ENCODE measurements around the gene PRPF8.

PRPF8 gene

DNA sequence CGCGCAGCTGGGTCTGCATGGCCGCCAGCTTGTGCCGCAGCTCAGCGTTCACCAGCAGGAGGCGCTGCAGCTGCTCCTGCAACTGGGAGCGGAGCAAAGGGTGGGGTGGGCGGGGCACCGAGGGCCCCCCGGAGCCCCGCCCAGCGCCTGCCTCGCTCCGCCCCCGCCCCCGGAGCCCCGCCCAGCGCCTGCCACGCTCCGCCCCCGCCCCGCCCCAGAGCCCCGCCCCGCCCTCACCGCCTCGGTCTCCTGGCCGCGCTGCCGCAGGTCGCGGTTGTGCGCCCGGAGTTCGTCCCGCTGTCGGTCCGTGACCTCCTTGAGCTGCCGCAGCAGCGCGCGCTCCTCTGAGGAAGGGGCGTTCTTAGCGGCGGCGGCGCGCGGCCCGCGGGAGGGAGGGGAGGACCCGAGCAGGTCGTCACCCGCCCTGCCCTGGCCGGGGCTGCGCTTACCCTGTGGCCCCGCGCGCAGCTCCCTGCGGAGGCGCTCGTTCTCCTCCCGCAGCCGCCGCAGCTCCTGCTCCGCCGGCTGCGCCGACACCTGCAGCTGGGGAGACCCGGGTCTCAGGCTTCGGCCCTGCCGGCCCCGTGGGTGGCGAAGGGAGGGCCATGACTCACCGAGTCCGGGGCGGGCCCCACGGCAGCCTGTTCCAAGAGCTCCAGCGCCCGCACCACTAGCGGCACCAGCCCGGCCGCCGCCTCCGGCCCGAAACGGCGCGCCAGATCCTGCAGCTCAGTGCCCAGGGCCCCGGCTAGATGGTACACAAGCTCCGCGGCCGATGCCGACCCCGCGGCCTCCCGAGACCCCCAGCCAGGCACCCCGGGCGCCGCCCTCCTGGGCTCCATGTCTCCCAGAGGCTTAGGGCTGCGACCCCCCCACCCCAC, 35.5 kb downstream of the PRPF8 start:
- H3K9ac ChIP-seq (ENCODE audit: low read depth, low read length, poor library complexity, severe bottlenecking) = no peak overlapping the region
- H4K20me1 ChIP-seq (ENCODE audit: insufficient read depth, low read length, poor library complexity, severe bottlenecking) = peaks cover 5% of the 10 kb centered on the region
- no peak overlapping the region for H3K4me3 ChIP-seq (ENCODE audit: low read length, poor library complexity, severe bottlenecking)
- no peaks in the 10 kb centered on the region; the same call in 1 of the 2 replicates for H3F3A ChIP-seq (ENCODE audit: low read depth)
- no peak overlapping the region for H3K4me2 ChIP-seq (ENCODE audit: low read depth, low read length, poor library complexity, severe bottlenecking)
- peaks cover 13% of the 10 kb centered on the region for H3K79me2 ChIP-seq (ENCODE audit: insufficient read depth, low read length)
- peaks cover 43% of the 10 kb centered on the region; the same call in 1 of the 2 replicates for H3K36me3 ChIP-seq (ENCODE audit: insufficient read depth, low read length)
- TF ChIP-seq CTCF (conservative IDR thresholded peaks at IDR 0.05; ENCODE audit: low read length) (peak; percentile 55; the same call in 1 of the 2 replicates), EZH2phosphoT487 (IDR thresholded peaks at IDR 0.05; ENCODE audit: borderline replicate concordance) (no peak)
- H3K9me3 ChIP-seq (ENCODE audit: insufficient read depth, low read depth, low read length) = no peaks in the 10 kb centered on the region
- no peaks in the 10 kb centered on the region for H3K9me2 ChIP-seq (replicated peaks; ENCODE audit: low read depth, low read length)
- peaks cover 23% of the 10 kb centered on the region for H3K4me1 ChIP-seq (ENCODE audit: insufficient read depth, low read length, poor library complexity, severe bottlenecking)
- no peak overlapping the region for H2AFZ ChIP-seq (ENCODE audit: low read length)
- H3K27me3 ChIP-seq (ENCODE audit: insufficient read depth, low read length, poor library complexity, severe bottlenecking) = no peaks in the 10 kb centered on the region

DNA sequence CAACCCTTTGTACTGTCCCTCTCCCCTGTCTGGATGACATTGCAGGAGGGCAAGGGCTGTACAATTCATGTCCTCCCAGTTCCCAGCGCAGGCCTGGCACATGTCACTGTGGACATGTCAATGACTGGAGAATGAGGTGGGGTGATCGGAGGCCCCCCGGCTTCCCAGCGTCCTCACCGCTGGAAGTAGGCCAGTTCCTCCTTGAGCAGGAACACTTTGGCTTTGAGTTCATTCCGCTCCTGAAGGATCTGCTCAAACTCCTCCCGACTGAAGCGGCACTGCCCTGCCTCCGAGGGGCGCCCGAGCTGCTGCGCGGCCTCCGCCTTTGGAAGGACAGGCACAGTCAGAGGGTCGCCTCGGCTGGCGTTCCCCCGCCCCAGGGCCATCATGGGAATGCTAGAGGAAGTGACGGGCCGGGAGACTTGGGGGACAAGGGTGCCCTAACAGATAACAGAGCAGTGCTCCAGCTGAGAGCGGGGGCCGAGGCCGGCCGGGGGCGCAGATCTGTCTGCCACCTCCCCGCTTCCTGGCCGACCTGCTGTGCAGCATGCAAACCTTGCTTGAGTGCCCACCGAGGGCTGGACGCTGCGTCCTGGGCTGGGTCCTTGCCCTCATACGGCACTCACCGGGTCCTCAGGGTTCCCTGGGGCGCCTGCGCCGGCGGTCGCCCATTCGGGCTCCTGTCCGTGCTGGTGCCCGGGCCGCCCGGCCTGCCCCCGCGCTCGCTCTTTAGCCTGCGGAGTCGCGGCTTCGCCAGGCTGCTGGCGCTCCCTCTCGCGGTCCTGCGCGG, 36.3 kb downstream of the PRPF8 start:
- Histone ChIP-seq H3K36me3 (ENCODE audit: insufficient read depth, low read length) (peaks cover 35% of the 10 kb centered on the region; the same call in 1 of the 2 replicates), H3K4me2 (ENCODE audit: low read depth, low read length, poor library complexity, severe bottlenecking) (peak overlapping the region; percentile 54), H2AFZ (ENCODE audit: low read length) (no peak overlapping the region), H3K9me3 (ENCODE audit: insufficient read depth, low read depth, low read length) (no peaks in the 10 kb centered on the region), H3K9me2 (replicated peaks; ENCODE audit: low read depth, low read length) (no peaks in the 10 kb centered on the region), H3K4me3 (ENCODE audit: low read length, poor library complexity, severe bottlenecking) (peak overlapping the region; percentile 29), H3K9ac (ENCODE audit: low read depth, low read length, poor library complexity, severe bottlenecking) (peak overlapping the region; percentile 47), H4K20me1 (ENCODE audit: insufficient read depth, low read length, poor library complexity, severe bottlenecking) (peaks cover 8% of the 10 kb centered on the region), H3K27me3 (ENCODE audit: insufficient read depth, low read length, poor library complexity, severe bottlenecking) (no peaks in the 10 kb centered on the region), H3F3A (ENCODE audit: low read depth) (no peaks in the 10 kb centered on the region; the same call in 1 of the 2 replicates), H3K79me2 (ENCODE audit: insufficient read depth, low read length) (peaks cover 21% of the 10 kb centered on the region), H3K4me1 (ENCODE audit: insufficient read depth, low read length, poor library complexity, severe bottlenecking) (peaks cover 27% of the 10 kb centered on the region)
- no peak; the same call in 1 of the 2 replicates for TF ChIP-seq CTCF (conservative IDR thresholded peaks at IDR 0.05; ENCODE audit: low read length)
- TF ChIP-seq EZH2phosphoT487 (IDR thresholded peaks at IDR 0.05; ENCODE audit: borderline replicate concordance) = no peak

- no peaks in the 10 kb centered on the region; the same call in 1 of the 2 replicates for H3F3A ChIP-seq (ENCODE audit: low read depth)
- no peaks in the 10 kb centered on the region for H3K27me3 ChIP-seq (ENCODE audit: insufficient read depth, low read length, poor library complexity, severe bottlenecking)
- H3K4me1 ChIP-seq (ENCODE audit: insufficient read depth, low read length, poor library complexity, severe bottlenecking) = peaks cover 27% of the 10 kb centered on the region
- TF ChIP-seq CTCF (conservative IDR thresholded peaks at IDR 0.05; ENCODE audit: low read length) (no peak), EZH2phosphoT487 (IDR thresholded peaks at IDR 0.05; ENCODE audit: borderline replicate concordance) (no peak)
- H4K20me1 ChIP-seq (ENCODE audit: insufficient read depth, low read length, poor library complexity, severe bottlenecking) = peaks cover 8% of the 10 kb centered on the region
- peaks cover 21% of the 10 kb centered on the region for H3K79me2 ChIP-seq (ENCODE audit: insufficient read depth, low read length)
- no peak overlapping the region for H3K4me2 ChIP-seq (ENCODE audit: low read depth, low read length, poor library complexity, severe bottlenecking)
- no peak overlapping the region for H3K9ac ChIP-seq (ENCODE audit: low read depth, low read length, poor library complexity, severe bottlenecking)
- peaks cover 29% of the 10 kb centered on the region; the same call in 1 of the 2 replicates for H3K36me3 ChIP-seq (ENCODE audit: insufficient read depth, low read length)
- H3K9me2 ChIP-seq (replicated peaks; ENCODE audit: low read depth, low read length) = no peaks in the 10 kb centered on the region
- H2AFZ ChIP-seq (ENCODE audit: low read length) = no peak overlapping the region
- no peak overlapping the region for H3K4me3 ChIP-seq (ENCODE audit: low read length, poor library complexity, severe bottlenecking)
- H3K9me3 ChIP-seq (ENCODE audit: insufficient read depth, low read depth, low read length) = no peaks in the 10 kb centered on the region
These were observed 36.9 kb downstream of the PRPF8 start for GRCh38 chr17:1647802-1648171.

Data from Loucy (cell line).